MM.1S (cell line): ENCODE data around the gene PTPRG.

Experiments used
- EZH2phosphoT487 ChIP-seq: fragments of 300-600 bp; sonication (generic); IDR thresholded peaks from 2 replicates; pipeline ENCODE4 v1.6.1; 2018; ENCODE audit warnings: antibody characterized with exemption, low read length
- TF ChIP-seq, protein P1 (sequence below): fragments of 300-600 bp; sonication (generic); IDR thresholded peaks from 2 replicates; pipeline ENCODE4 v1.5.1; 2016; ENCODE audit warnings: antibody characterized with exemption, low read length, mixed read lengths

DNA sequence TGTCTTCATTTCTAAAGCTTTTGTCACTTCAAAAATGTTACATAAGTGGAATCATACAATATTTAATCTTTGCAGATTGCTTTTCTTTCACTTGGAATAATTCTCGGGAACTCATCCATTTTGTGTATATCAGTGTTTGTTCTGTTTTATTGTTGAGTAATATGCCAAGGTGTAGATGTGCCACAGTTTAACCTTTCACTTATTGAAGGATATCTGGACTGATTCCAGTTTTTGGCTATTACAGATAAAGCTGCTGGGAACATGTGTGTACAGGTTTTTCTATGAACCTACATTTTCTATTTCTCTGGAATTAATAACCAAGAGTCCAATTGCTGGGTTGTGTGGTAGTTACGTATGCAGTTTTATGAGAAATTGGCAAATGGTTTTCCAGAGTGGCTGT, 334.9 kb downstream of the PTPRG start:
- TF ChIP-seq, protein P1, sequence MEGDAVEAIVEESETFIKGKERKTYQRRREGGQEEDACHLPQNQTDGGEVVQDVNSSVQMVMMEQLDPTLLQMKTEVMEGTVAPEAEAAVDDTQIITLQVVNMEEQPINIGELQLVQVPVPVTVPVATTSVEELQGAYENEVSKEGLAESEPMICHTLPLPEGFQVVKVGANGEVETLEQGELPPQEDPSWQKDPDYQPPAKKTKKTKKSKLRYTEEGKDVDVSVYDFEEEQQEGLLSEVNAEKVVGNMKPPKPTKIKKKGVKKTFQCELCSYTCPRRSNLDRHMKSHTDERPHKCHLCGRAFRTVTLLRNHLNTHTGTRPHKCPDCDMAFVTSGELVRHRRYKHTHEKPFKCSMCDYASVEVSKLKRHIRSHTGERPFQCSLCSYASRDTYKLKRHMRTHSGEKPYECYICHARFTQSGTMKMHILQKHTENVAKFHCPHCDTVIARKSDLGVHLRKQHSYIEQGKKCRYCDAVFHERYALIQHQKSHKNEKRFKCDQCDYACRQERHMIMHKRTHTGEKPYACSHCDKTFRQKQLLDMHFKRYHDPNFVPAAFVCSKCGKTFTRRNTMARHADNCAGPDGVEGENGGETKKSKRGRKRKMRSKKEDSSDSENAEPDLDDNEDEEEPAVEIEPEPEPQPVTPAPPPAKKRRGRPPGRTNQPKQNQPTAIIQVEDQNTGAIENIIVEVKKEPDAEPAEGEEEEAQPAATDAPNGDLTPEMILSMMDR, result no peak
- no peak for TF ChIP-seq EZH2phosphoT487
